IPS-20b (cell line): Measurements from ENCODE around the gene CAVIN2.

Experiments
- H3K27ac ChIP-seq: one replicate; pipeline ENCODE4 v1.5.1; 2013; ENCODE audit warnings: low read length
- H3K27me3 ChIP-seq: 2 replicates; pipeline ENCODE4 v1.6.1; 2013; ENCODE audit warnings: mild to moderate bottlenecking, low read length, inconsistent platforms; ENCODE audit not compliant: insufficient read depth
- H3K36me3 ChIP-seq: 2 replicates; pipeline ENCODE4 v1.6.1; 2013; ENCODE audit warnings: low read depth, mild to moderate bottlenecking, inconsistent platforms, low read length, moderate library complexity; ENCODE audit not compliant: insufficient read depth
- H3K4me1 ChIP-seq: 2 replicates; pipeline ENCODE4 v1.6.1; 2013; ENCODE audit warnings: mild to moderate bottlenecking, control low read depth, inconsistent platforms, low read length, moderate library complexity; ENCODE audit not compliant: insufficient read depth
- H3K4me3 ChIP-seq: 2 replicates; pipeline ENCODE4 v1.5.1; 2013; ENCODE audit warnings: mild to moderate bottlenecking, low read length, inconsistent platforms
- H3K9ac ChIP-seq: 2 replicates; pipeline ENCODE4 v1.6.1; 2013; ENCODE audit warnings: low read depth, mild to moderate bottlenecking, inconsistent platforms, low read length, moderate library complexity
- H3K9me3 ChIP-seq: 2 replicates; pipeline ENCODE4 v1.6.1; 2013; ENCODE audit warnings: mild to moderate bottlenecking, low read depth, low read length, inconsistent platforms; ENCODE audit not compliant: insufficient read depth

The CAVIN2 gene

DNA sequence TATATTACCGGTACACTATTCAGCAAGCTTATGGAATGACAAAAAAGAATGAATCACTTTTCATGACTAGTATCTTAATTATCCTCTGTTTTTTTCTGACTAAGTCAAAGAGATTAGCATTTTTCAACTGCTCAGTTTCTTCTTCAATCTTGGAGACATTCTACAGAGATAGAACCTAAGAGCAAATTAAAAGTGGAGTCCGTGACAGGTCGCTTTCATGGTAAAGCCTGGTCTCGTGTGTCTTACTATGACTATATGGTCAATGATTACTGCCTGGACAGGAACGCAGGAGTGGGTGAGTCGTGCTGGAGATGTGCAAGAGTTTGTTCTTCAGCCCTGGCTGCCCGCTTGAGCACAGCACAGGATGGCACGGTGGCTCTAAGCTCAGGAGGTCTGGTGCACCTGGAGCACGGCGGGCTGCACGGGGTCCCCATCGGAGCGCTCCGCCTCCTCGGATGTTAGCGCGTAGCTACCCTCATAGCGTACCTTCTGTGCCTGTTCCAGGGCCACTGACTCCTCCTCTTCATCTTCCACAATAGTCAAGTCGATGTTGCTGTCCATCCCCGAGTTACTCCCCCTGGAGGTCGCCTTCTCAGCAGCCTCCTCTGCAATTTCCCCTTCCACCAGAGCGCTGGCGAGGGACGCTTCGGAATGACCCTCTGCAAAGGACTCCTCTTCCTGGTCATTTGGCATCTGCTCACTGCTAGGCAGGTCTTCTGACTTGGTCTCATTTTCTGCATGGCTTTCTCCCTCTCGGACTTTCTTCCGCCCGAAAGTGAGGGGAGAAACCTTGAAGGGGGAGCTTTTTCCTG is 11.1 kb downstream of the CAVIN2 start:
- Histone ChIP-seq H3K9me3 (no peaks in the 10 kb centered on the region), H3K36me3 (no peaks in the 10 kb centered on the region), H3K9ac (no peak overlapping the region)

GRCh38 chr2:191835100-191835499 is 11.8 kb downstream of the CAVIN2 start:
- H3K4me3 ChIP-seq, result no peak overlapping the region
- H3K27ac ChIP-seq, result no peak overlapping the region
- no peak overlapping the region for H3K9ac ChIP-seq
- H3K36me3 ChIP-seq, result no peaks in the 10 kb centered on the region
- peaks cover 14% of the 10 kb centered on the region; the same call in 1 of the 2 replicates for H3K4me1 ChIP-seq
- no peaks in the 10 kb centered on the region for H3K9me3 ChIP-seq
- H3K27me3 ChIP-seq, result no peaks in the 10 kb centered on the region

More for the DNA sequence above, 11.1 kb downstream of the CAVIN2 start:
- Histone ChIP-seq H3K4me1 (peaks cover 14% of the 10 kb centered on the region; the same call in 1 of the 2 replicates), H3K27me3 (no peaks in the 10 kb centered on the region), H3K4me3 (no peak overlapping the region), H3K27ac (no peak overlapping the region)

GRCh38 chr2:191833356-191833755 is 13.5 kb downstream of the CAVIN2 start:
- Histone ChIP-seq H3K9me3 (no peaks in the 10 kb centered on the region), H3K36me3 (no peaks in the 10 kb centered on the region), H3K4me3 (no peak overlapping the region), H3K27ac (no peak overlapping the region), H3K27me3 (no peaks in the 10 kb centered on the region), H3K9ac (no peak overlapping the region), H3K4me1 (peaks cover 18% of the 10 kb centered on the region; the same call in 1 of the 2 replicates)

- peaks cover 18% of the 10 kb centered on the region; the same call in 1 of the 2 replicates for H3K4me1 ChIP-seq
- no peak overlapping the region for H3K4me3 ChIP-seq
- H3K36me3 ChIP-seq, result no peaks in the 10 kb centered on the region
- no peaks in the 10 kb centered on the region for H3K27me3 ChIP-seq
- no peak overlapping the region for H3K9ac ChIP-seq
- no peaks in the 10 kb centered on the region for H3K9me3 ChIP-seq
- no peak overlapping the region for H3K27ac ChIP-seq
Observed at GRCh38 chr2:191832668-191833067, 14.2 kb downstream of the CAVIN2 start.

- no peak overlapping the region for H3K27ac ChIP-seq
- H3K36me3 ChIP-seq, result no peaks in the 10 kb centered on the region
- H3K9ac ChIP-seq, result no peak overlapping the region
- no peaks in the 10 kb centered on the region for H3K9me3 ChIP-seq
- H3K27me3 ChIP-seq, result no peaks in the 10 kb centered on the region
- H3K4me1 ChIP-seq, result peaks cover 18% of the 10 kb centered on the region; the same call in 1 of the 2 replicates
- H3K4me3 ChIP-seq, result 0 out of 2 replicates have a peak overlapping the region, but pooled peaks have one; percentile 12
Observed at GRCh38 chr2:191831410-191831994, 15.4 kb downstream of the CAVIN2 start.

GRCh38 chr2:191824398-191824797 is 22.5 kb downstream of the CAVIN2 start:
- H3K4me1 ChIP-seq, result no peaks in the 10 kb centered on the region
- H3K36me3 ChIP-seq, result no peaks in the 10 kb centered on the region
- H3K27ac ChIP-seq, result no peak overlapping the region
- H3K27me3 ChIP-seq, result no peaks in the 10 kb centered on the region
- H3K9ac ChIP-seq, result no peak overlapping the region
- H3K9me3 ChIP-seq, result no peaks in the 10 kb centered on the region
- no peak overlapping the region for H3K4me3 ChIP-seq

DNA sequence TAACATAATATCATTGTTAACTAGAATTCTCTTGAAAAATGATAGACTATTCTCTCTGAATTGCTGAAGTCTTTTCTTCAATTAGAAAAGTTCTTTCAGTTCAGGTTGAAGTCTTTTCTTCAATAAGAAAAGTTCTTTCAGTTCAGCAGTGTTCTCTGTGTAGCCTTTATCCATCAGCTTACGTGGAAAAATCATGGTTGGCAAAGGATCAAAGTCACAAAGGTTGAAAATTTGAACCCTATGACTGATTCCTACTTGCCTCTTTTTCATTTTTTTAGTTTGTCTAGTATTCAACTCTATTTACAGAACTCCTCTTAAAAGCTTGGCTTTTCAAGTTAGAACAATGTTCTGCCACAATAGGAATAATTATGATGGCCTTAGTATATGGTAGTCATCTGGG is 25.8 kb downstream of the CAVIN2 start:
- Histone ChIP-seq H3K27me3 (no peaks in the 10 kb centered on the region), H3K9me3 (no peaks in the 10 kb centered on the region), H3K36me3 (no peaks in the 10 kb centered on the region), H3K4me1 (no peaks in the 10 kb centered on the region), H3K4me3 (no peak overlapping the region), H3K27ac (no peak overlapping the region), H3K9ac (no peak overlapping the region)

DNA sequence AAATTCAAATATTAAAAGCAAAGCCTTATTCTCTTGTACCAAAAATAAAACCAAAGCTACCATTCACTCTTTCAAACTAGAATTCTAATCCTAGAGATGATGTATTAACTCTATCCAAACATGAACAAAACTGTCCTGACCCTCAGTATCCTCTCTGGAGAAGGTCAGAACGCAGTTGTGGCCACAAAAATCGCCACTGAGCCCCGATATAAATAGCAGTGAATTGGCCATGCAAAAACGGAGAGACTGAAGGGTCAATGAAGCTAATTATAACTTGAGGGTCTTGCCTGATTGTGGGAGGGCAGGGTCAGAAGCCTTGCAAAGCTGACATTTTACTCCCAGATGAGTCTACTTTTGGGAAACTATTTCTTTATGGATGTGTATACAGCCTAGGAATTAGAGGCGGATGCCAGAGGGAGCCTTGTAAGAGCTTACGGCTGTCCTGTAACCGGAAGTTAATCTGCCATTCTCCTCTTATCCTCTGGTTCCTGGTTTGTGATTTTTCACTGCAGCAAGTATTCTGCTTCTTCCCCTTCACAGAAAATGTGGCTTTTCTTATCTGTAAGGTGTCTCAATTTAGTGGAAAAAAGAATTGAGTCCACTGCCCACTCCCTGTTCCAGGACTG is 28.1 kb downstream of the CAVIN2 start:
- Histone ChIP-seq H3K4me1 (no peaks in the 10 kb centered on the region), H3K27me3 (no peaks in the 10 kb centered on the region), H3K9ac (no peak overlapping the region), H3K4me3 (no peak overlapping the region), H3K9me3 (no peaks in the 10 kb centered on the region), H3K27ac (no peak overlapping the region), H3K36me3 (no peaks in the 10 kb centered on the region)

DNA sequence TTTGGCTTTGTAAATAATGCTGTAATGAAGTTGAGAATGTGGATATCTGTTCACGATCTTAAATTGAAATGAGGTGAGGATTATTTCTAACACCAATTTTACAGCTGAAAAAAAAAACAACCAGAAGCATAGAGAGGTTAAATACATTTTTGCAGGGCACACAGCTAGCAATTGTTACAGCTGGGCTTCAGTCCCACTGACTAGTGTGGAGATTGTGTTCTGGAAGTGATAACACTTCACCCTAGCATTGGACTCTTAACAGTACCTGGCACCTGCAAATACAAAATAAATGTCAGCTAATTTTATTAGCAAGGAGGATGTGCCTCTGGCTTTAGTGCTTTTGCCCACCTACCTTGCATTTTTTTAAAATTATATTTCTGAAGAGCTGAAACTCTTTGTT is 28.8 kb downstream of the CAVIN2 start:
- Histone ChIP-seq H3K27ac (no peak overlapping the region), H3K36me3 (no peaks in the 10 kb centered on the region), H3K9ac (no peak overlapping the region), H3K9me3 (no peaks in the 10 kb centered on the region), H3K4me3 (no peak overlapping the region), H3K27me3 (no peaks in the 10 kb centered on the region), H3K4me1 (no peaks in the 10 kb centered on the region)

DNA sequence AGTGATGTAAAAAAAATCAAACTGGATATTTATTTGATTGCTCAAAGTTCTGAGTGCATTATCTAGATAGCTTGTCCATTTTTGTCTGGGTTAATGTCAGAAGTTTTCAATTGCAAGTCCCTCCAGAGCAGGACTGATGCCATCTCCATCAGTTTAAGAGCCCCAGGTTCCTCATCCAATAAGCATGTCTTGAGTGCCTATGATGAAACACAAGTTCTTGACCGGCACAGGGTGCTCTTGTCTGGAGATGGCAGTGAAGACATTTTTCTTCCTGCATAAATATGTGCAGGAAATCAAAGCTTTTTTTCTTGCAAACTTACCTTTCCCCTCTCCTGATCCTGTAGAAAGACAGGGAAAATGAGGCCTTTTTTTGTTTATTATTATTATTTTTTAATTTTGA is 31.9 kb downstream of the CAVIN2 start:
- Histone ChIP-seq H3K27me3 (no peaks in the 10 kb centered on the region), H3K27ac (no peak overlapping the region), H3K9ac (no peak overlapping the region), H3K36me3 (no peaks in the 10 kb centered on the region), H3K4me1 (no peaks in the 10 kb centered on the region), H3K9me3 (no peaks in the 10 kb centered on the region), H3K4me3 (no peak overlapping the region)

- H3K9me3 ChIP-seq, result no peaks in the 10 kb centered on the region
- no peak overlapping the region for H3K27ac ChIP-seq
Observed at GRCh38 chr2:191813943-191814342, 32.9 kb downstream of the CAVIN2 start.

More at GRCh38 chr2:191813943-191814342, 32.9 kb downstream of the CAVIN2 start:
- no peak overlapping the region for H3K9ac ChIP-seq
- H3K27me3 ChIP-seq, result no peaks in the 10 kb centered on the region
- H3K4me3 ChIP-seq, result no peak overlapping the region
- no peaks in the 10 kb centered on the region for H3K36me3 ChIP-seq
- H3K4me1 ChIP-seq, result no peaks in the 10 kb centered on the region
